Prostate gland (tissue), 2 donors: ENCODE measurements around the gene OGFOD3.

Experiments
- CTCF ChIP-seq, 4 experiments: fragments of 200-600 bp in 2 of 4; fragments of 450-650 bp in 2 of 4; sonication (generic) in 2 of 4; IDR thresholded peaks; 1 replicate in 3 of 4; 2 replicates in 1 of 4; pipeline ENCODE4 v1.5.1; 2016 to 2019; ENCODE audit warnings: antibody characterized with exemption in 4 of 4, mild to moderate bottlenecking in 2 of 4, moderate library complexity in 2 of 4
- POLR2A ChIP-seq: fragments of 450-650 bp; IDR thresholded peaks from one replicate; pipeline ENCODE4 v1.6.1; 2016; ENCODE audit warnings: antibody characterized with exemption, mild to moderate bottlenecking

GRCh38 chr17:82354804-82355308 lies 63.5 kb downstream of the OGFOD3 start:
- TF ChIP-seq CTCF (IDR thresholded peaks at IDR 0.05): no peak
- no peak for TF ChIP-seq POLR2A
